GM19043 (cell line): ENCODE results near the gene ADAM19.
"Not testable (repeated sequence)": the region's sequence is repeated elsewhere in the genome, so short reads cannot be mapped to it uniquely, and the experiment has no call there.

Experiments used
- ATAC-seq: cut with Tn5 transposase; IDR thresholded peaks from one replicate; pipeline ENCODE4 v1.9.1; 2021; ENCODE audit warnings: low read depth; ENCODE audit not compliant: unreplicated experiment

Gene ADAM19

DNA sequence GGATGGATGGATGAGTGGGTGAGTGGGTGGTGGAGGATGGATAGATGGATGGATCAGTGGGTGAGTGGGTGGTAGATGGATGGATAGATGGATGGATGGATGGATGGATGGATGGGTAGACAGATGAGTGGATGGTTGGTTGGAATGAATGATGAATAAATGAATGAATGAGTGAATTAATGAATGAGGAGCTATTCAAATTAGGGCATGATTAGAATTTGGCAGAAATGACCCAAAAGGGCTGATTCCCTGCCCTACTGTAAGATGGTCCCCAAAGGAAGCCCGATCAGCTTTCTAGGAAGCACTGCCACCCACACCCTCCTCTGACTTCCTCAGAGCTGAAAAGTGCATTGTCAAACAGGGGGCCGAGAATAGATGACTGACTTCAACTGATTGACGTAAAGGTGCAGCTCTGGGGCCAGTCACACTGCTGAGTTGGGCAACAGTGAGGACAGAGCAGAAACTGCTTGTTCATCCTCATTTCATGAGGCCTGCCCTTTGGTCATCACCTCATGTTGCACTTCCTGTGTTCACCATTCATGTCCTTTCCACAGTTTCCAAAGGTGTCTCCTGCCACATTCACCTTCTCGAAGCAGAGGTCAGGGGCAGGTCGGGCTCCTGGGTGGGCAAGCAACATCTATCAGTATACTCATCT, 81.3 kb downstream of the ADAM19 start:
- ATAC-seq: no peak

DNA sequence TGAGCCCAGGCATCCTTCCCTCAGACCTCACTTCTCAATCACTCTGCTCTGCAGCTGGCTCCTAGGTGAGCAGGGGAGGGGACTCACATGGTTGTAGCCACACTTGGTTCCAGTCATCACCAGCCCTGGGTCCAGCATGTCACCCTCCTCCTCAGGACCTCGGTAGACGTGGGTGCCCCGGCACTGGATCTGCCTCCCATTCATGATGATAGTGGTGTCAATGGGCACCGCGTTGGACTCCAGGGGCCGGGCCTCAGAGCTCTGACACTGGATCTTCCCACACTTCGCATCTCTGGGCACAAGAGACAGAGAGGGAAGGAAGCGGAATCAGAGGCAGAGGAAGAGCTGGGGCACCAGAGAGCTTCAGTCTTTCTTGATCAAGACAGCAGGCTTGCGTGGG, 82.7 kb downstream of the ADAM19 start:
- no peak for ATAC-seq

DNA sequence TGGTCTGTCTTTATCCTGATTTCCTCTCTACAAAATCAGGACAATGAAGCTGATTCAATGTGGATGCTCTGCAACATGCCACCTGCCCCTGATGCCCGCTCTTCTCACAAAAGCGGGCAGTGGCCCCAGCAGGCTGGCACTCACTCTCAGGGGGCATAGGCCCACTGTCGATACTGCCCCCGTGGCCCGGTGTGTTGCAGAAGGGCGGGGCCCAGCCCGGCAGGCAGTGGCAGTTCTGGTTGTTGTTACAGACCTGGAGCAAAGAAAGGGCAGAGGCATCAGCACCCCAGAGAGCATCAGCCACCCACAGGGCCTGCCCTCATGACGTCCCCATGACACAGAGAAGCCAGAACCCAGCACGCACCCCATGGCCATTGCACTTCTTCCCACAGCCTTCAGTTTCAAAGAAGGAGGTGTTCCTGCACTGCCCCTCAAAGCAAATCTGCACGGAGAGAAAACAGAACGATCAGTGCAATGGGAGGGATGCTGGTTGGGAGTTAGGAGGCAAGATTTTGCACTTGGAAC, 84.0 kb downstream of the ADAM19 start:
- no peak for ATAC-seq

DNA sequence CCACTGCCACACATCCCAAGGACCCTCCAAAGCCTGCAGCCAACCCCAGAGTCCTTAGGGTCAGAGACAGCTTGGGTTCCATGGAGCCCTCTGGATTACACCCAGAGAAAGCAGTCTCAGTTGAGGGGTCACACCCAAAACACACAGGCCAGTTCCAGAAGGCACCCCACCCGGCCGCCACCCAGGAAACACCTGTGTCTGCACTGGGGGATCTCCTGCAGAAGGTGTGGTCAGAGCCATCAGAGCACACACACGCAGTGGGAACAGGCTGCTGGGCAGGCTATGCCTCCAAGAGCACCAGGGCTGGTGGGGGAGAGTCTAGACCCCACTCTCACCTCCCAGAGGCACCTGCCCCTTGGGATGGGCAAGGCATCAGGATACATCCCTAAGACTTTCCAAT, 88.2 kb downstream of the ADAM19 start:
- peak; percentile 38 for ATAC-seq

DNA sequence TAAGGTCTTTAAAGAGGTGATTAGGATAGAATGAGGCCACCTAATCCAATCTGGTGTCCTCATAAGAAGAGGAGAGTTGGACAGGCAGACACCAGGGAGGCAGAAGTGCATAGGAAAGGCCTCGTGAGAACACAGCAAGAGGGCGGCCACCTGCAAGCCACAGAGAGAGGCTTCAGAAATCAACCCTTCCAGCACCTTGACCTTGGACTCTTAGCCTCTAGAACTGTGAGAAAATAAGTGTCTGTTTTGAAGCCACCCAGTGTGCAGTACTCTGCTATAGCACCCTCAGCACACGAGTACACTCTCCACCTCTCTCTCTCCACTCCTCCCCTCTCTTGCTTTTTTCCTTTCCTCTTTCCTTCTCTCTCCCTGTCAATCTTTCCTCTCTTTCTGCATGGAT, 88.7 kb downstream of the ADAM19 start:
- ATAC-seq: peak; percentile 49

DNA sequence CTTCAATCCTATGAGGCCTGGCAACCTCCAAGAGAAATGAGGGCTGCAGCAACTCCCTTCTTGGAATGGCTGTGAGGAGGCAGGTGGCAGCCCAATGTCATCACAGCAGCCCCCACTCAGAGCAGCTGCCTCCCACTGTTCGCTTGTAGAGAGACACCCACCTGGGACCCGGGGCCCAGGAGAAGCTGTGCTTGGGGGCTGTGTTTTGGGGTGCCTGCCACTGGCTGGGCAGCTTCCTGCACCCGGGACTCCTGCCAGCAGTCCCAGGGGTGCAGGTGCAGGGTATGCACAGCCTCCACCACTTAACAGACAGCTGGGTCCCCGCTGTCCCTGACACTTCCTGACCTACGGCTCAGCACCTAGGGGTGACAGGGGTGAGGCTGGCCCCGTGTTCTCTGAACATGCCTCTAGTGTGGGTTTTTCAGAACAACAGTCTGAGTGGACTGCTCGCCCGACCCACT, 89.3 kb downstream of the ADAM19 start:
- peak; percentile 23 for ATAC-seq

DNA sequence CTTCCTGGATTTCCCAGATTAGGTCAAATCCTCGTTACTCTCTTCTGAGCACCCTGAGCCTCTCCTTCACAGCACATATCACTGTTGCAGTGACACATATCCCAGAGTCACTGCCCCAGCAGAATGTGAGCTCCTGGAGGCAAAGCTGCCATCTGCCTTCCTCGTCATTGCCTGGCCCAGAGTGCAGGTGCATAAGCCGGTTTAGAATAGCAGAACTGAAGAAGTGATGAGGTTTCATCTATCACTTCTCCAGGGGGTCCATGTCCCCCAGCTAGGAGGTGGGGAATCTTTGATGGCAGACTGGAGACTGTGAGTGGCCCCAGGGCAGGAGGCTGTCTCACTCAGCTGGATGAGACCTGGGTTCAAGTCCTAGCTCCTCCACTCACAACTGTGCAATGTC, 89.8 kb downstream of the ADAM19 start:
- ATAC-seq: no peak

DNA sequence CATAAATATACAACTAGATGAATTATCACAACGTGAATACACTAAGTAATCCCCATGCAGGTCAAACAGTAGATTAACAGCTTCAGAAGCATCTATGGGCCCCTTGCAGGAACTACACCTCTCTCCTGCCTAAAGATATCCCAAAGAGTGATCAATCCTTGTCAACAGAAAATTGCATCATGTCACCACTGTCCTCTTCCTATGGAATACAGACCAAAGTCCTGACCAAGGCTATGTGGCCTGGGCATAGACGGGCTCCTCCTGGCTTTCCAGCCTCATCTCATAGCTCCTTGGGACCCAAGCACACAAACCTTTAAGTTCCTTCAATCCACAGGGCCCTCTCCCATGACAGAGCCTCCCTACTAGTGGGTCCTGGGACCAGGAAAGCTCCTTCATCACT, 90.2 kb downstream of the ADAM19 start:
- ATAC-seq: no peak

DNA sequence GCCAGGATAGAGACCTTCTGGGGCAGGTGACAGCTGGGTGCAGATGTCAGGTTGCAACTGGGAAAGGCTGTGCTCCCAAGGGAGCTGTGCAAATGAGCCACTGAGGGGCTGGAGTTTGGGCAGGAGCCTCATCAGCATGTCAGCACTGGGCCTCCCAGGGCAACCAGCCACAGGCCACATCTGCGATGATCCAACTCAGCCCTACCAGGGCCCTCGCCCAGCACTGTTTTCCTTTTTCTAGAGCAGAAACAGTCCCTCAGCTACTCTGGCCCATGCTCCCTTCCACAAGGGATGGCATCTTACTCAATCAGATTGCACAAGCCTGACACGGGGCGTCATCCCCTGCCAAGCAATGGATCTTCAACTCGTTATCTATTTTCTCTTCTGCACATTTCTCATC, 90.8 kb downstream of the ADAM19 start:
- ATAC-seq: no peak

DNA sequence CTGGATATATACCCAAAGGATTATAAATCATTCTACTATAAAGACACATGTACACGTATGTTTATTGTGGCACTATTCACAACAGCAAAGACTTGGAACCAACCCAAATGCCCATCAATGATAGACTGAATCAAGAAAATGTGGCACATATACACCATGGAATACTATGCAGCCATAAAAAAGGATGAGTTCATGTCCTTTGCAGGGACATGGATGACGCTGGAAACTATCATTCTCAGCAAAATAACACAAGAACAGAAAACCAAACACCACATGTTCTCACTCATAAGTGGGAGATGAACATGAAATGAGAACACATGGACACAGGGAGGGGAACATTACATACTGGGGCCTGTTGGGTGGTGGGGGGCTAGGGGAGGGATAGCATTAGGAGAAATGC, 92.9 kb downstream of the ADAM19 start:
- ATAC-seq: not testable (repeated sequence)

DNA sequence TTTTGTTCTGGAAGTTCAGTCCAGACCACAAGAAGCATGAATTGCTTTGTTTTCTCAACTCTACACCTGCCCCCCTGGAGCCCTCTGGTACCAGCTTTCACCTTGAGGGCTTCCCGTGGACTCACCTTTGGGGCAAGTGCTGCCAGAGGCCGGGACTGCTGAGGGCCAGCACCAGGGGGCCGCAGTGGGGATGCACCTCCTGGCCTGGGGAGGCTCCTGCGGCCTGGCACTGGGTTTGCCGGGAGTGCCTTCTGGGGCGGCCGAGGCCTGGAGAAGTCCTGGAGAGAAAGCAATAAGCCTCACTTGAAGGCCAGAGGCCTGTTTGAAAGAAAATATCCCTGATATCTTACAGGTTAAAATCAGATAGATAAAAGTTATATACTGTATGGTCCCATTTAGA, 93.9 kb downstream of the ADAM19 start:
- no peak for ATAC-seq

DNA sequence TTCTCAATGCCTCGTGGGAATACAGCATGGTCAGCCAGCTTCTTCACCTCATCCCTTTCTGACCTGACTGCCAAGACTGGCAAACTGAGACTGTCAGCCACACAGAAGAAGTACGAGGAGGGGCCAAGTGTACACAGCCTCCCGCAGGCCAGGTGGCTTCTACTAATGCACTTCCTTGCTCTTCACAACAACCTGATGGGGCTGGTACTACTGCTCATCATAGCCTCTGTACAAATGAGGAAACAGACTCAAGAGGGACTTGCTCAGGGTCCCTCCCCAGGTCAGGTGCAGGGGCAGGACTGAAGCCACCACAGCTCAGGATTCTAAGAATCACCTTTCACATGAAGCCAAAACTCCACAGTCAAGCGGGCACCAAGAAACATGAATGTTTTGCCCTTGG, 94.3 kb downstream of the ADAM19 start:
- no peak for ATAC-seq

DNA sequence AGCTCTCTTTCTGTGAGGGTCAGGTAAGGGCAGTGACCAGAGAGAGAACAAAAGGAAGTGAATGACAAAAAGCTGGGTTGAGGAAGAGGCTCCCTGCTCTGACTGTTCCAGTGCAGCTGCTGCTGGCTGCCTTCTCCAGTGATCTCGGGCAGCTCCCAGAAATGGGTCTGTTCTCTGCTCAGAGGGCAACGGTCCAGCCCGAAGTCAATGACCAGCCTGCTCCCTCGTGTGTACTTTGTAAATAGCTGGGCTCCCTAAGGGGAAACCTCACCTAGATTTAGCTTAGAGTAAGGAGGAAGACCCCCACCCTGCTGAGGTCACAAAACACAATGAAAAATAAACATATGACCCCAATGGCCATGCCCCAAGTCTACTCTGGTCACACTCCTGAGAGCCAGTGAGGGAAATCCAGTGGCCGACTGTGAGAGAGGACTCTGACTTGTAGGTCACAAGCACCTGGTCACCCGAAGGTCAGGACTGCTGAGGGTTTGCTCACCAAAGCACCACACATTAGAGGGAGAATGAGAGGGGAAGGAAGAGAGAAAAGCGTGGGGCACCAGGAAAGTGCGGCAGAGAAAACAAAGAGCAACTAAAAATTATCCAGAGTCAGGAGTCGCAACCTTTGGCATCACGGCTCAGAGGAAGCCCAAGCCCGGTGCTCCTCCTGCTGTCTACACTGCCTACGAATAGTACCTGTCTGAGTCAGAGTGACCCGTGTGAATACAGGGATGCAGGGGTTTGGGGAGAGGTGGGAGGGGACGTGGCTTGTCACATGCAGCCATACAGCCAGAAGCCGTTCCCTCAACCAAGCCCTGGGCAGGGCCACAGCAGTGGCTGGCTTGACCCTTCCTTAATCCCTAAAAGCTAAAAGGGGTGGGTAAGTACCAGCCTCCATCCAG, 95.7 kb downstream of the ADAM19 start:
- no peak for ATAC-seq

DNA sequence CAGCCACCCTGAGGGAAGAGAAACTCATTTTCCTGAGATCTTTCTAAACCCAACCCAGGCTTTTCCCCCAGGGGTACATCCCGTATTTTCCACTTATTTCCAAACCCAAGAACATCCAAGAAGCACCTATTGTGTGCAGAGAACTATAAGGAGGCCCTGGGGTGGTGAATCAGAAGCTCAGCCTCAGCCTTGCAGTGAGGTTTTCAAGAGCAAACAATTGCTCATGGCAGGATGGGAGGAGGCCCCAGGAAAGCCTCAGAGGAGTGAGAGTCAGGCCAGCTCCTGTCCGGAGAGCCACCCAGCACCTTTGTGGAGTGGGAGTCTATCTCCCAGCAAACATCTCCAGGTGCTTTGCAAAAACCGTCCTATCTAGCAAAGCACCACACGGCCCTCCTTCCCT, 96.4 kb downstream of the ADAM19 start:
- no peak for ATAC-seq

DNA sequence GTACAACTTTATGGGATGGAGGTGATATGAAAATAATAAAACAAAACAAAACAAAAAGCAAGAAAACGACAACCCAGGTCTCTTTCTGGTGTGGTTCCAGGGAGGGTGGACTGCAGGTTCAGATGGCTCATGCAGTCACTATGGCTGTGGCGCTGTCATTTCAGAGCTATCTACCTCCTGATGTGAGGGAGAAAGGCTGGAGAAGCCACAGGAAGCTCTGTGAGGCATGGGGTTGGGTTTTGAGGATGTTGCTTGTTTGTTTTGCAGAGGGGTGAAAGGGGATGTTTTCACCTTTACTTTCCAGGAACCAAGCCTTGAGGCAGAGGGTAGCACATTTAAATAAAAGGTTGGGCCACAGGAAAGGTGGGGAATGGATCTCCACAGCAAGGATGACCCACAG, 96.8 kb downstream of the ADAM19 start:
- no peak for ATAC-seq

DNA sequence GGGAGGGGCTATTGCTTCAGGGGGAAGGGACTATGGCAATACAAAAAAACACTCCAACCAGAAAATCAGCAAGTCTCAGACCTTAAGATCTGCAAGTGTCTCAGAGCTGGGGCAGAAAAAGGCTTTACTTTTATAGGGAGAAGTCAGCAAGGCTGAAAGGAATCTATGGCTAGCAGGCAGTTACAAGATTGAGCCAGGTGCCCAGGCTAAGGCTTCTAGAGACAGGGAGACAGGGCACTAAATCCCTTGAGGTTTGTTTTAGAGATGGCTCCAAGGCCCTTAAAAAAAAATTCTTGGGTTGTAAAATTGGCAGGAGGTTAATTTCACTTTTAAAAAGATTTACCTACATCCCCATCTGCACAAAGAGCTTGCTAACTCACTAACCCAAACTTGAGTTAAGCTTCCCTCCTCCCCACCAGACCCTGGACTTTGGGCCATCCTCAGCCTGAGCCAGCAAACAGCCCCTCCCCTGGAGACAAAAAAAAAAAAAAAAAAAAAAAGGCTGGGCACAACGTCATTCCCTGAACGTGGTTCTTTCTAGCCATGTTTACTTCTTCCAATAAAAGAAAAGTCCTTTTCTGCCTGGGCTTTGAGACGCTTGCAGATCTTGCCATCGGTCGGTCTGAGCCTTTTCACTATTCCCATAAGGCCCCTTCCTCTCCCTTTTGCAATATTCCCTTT, 97.6 kb downstream of the ADAM19 start:
- ATAC-seq: no peak

DNA sequence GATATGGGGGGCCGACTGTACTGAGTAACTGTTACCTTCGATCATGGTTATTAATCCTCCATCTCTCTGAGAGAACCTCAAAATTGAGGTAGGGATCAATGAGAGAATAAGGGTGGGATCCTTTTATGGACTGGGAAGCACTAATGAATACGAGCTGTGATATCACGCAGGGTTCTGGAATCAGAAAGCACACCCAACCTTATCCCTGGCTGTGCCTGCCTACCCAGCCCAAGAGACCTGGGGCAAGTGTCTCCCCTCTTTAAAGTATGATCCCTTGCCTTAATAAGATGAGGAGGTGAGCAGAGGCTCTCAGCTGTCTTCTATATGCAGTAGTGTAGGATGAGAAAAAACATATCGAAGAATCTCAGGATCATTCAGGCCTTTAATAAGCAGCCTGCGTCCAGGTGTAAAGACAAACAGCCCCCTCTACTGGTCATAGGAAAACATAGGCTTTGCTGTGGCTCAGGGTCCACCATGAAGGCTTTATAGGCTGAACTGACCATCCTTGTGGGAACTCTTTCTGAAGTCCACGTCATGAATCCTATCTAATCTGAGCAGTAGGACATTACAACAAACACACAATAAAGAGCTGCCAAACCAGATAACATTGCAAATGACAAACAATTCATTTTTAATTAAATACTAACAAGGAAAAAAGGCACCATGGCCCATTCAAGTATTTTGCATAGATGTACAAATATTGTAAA, 98.7 kb downstream of the ADAM19 start:
- peak; percentile 63 for ATAC-seq

DNA sequence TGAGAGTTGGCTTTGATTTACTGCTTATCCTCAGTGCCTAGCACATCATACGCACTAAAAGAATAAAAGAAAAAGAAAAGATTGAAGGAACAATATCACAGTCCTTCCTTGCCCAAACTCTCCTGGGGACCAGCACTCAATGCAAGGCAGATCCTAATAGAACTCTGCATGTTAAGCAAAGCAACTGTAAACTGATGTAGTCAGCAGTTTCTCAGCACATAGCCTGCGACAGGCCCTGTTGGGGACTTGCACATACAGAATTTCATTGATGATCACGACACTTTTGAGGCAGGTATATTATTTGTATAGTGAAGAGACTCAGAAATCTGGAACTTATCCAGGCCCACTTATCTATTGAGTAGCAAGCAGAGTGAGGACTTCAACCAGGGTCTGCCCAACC, 100.1 kb downstream of the ADAM19 start:
- ATAC-seq: no peak

DNA sequence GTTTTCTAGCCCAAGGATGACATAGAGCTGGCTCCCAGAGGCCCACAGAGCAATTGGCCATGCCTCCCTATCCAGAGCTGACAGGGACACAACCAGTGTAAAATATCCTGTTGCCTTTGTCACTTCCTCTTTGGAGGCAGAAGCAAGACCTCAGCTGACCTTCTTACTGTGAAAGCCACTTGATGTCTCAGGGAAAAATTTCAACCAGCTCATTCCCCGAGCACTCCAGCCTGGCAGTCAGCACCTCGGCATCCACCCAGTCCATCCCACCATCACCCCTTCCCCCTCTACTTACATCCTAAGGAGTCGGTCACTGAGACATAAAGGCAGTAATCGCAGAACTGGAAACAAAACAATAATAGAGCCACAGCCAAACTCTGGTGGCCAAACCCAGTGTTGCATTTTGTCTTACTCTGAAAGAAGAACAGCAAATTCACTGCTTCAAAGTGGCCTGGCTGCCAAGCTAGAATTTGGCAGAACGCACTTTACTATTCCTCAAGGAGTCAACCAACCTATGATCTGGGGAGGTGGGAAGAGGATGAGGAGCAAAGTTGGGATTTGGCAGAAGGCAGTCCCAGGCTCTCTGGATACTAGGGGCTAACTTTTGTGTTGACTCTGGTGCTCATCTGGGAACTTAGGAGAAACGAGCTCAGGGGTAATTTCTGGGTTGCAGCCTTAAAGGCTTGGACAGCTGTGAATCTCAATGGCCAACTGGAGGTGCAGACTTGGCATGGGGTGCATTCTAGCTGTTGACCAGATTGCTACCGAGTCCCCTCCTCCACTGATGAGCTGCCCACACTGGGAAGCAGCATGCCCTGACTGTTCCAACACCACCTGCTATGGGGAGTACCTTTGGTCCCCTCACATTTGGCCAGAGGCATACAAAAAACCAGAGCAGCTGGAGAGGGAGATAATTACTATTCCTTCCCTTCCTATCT, 101.9 kb downstream of the ADAM19 start:
- ATAC-seq: no peak

DNA sequence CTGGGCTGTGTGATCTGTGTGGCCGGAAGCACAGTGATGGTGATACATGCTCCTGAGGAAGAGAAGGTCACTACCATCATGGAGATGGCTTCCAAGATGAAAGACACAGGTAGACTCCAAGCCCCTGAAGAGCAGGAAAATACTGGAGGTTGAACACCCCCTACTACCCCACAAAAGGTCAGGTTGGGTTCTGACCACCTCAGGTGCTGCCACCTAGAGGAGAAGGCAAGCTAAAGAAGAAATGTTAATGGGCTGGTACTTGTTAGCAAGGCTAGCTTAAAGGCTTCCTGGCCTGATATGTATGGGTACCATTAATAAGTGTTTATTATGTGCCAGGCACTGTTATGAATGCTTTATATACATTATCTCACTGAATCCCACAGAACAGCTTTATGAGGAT, 103.9 kb downstream of the ADAM19 start:
- ATAC-seq: no peak
